HG03159 (cell line): ENCODE results near the gene TBC1D22B.

Experiments used
- ATAC-seq: cut with Tn5 transposase; IDR thresholded peaks from one replicate; pipeline ENCODE4 v1.9.1; 2021; ENCODE audit warnings: mild to moderate bottlenecking, moderate library complexity; ENCODE audit not compliant: unreplicated experiment

Gene TBC1D22B

DNA sequence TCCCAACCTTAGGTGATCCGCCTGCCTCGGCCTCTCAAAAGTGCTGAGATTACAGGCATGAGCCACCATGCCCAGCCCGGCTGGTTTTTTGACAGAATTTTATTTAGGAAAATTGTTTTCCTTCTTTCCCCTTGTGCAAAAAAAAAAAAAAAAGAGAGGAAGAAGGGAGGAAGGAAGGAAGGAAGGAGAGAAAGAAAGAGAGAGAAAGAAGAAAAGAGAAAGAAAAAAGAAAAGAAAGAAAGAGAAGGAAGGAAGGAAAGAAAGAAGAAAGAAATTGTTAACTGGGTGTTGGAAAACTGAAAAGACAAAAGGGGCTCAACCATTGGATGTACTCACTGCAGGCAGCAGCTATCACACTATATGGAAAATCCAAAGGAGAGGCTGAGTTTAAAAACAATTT, 94.8 kb downstream of the TBC1D22B start:
- no peak for ATAC-seq

DNA sequence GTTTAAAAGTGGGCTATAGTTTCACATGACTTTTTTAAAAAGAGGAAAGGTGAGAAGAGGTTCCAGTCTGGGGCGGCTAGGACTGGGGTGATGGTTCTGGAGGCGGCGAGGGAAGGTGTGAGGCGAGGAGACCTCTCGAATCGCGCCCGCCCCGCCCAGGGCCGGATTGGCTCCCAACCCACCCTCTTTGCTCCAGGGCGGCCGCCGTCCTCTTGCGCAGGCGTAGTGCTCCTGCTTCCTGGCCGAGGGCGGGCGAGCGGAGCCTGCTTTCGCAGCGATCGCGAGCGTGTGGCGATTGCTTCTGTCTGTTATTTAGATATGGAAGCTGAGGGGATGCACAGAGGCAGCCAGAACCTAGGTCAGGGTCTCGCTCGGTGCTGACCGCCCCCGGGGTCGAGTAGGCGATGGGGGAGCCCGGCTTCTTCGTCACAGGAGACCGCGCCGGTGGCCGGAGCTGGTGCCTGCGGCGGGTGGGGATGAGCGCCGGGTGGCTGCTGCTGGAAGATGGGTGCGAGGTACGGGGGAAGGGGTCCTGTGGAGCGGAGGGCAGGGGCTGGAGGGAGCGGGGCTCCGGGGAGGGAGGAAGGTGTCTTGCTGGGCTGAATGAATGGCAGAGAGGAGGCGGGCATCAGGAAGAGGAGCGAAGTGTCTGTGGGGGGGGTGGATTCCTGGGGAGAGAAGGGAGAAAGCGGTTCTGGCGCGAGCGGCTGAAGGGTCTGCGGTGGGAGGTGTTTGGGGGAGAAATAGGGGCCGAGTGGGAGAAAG, 96.4 kb downstream of the TBC1D22B start, which contains the start of gene RNF8:
Gene RNF8 (plus strand): TSS at position 223 of the 765 bp plus-strand sequence. CDS start 182 bp downstream, at position 405.
- ATAC-seq: peak; percentile 94

DNA sequence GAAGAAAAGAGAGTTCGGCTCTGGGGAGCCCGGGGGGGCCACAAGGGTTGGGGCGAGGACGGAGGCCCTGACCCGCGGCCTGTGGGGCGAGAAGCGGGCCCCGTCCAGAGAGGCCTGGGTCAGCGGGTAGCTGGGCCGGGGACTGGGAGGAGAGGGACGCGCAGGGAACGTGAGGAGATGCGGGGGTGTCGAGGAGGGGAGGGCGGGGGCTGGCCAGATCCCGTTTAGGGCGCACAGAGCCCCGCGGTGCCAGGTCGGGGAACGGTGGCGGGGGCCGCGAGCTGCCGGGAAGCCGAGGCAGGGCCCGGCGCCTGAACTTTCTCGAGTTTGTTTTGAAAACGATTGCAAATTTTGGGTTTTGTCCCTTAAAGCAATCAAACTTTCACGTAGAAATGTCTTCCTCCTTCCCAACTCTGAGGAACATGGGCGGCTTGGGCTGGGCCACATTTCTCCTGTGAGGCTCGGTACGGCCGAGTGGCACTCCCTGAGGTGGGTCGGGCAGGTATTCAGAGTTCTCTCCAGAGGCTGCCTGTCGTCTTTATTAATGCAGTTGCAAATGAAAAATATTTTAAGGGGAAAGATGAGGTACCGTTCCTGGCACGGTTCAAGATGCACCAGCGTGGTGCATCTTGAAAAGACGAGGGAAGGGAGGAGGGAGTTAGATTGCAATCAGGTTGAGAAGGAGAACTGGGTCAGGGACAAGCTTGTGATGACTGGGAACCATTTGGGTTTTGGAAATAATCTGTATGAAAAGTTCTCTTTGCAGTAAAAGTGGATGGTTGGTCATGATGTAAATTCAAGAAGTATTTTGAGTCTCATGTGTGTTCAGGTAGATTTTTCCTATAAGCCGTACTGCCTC, 97.2 kb downstream of the TBC1D22B start:
- ATAC-seq: no peak

DNA sequence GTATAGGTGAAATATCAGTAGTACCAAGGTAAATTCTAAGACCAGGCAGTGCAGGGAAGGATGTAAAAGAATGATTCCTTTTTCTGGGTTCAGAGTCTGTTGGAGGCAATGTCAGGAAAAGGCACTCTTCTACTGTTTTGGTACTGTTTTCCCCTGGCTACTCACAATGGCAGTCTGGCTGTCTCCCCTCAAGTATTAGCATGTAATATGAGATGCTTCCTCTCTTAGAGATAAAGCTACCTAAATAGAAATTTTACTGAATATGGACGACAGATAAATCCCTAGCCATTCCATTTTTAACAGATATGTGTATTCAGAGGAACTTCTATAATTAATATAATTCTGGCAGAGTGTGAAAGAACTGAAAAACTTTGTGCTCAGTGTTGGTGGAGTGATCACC, 99.7 kb downstream of the TBC1D22B start:
- no peak for ATAC-seq

DNA sequence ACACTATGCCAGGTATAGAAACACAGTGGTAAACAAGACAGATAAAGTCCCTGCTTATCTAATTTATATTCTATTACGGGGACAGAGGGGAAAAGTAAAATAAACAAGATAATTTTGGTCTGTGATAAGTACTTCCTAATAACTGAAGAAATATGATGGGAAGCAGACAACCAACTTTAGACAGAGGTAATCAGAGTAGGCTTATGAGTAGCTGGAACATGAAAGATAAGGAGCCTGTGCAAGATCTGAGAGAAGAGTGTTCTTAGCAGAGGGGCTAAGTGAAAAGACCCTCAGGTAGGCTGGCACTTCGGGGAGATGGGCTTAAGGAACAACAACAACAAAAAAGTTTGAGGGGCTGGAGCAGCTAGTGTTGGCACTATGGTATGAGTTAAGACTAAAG, 100.3 kb downstream of the TBC1D22B start:
- ATAC-seq: no peak

DNA sequence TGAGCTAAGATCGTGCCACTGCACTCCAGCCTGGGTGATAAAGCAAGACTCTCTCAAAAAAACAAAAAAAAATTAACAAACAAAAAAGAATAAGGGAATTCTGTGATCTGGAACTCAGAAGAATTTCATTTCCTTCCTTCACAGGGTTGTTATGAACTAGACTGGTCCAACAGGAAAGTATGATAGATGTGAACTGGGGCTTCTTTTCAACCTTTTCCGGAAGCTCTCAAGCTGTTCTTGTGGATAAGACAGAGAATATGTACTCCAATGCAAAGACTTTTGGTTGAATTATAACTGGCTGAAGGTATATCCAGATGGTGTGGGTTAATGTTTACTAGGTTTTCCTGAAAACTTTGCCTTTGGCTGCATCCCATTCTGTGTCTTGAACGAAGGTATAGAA, 101.5 kb downstream of the TBC1D22B start:
- ATAC-seq: no peak

DNA sequence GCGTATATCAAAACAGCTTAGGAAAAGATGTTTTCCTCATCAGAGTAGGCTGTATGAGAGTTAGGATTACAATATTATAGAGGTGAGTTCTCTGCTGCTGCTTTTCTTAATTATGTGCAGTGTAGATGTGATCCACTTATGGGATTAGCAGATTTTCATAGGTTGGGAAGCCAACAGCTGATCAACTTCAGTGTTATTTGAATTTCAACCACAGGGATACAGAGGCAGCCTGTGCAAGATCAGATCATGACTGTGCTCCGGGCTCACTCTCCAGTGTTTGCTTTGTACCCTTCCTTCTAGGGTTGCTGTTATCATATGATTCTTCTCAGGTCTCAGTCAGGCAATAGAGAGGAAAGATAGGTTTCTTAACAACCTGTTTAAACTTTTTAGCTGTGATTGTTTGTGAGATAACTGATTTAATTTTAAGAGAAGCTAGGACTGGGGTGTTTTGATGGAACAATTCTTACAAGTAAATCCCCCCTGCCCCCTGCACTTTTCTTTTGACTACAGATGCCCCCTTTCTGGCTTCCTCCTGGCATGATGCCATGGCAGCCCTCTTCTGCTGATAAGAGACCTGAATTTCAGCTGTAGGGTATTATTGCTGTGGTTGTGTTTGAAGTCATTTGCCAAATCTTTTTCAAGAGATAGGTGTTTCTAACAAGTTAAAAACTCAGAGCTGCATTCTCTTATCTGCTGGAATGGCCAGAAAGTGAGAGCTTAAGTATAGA, 104.7 kb downstream of the TBC1D22B start:
- no peak for ATAC-seq

DNA sequence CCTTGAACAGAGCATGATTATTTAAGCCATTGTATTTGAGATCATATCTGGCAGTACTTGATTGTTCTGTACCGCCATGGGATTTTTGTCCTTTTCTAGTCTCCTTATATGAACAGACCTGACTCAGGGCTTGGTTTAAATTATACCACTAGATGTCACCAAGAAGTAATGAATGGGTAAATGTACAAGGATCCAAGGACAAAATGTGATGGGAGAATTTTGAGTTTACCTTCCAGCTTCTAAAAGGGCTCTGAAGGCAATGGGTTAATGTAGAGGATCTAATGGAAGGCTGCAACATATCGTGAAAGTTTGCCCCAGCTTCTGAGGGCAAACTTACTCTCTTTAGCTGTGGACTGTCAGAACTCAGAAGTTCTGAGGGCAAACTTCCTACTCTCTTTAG, 108.2 kb downstream of the TBC1D22B start:
- ATAC-seq: no peak

DNA sequence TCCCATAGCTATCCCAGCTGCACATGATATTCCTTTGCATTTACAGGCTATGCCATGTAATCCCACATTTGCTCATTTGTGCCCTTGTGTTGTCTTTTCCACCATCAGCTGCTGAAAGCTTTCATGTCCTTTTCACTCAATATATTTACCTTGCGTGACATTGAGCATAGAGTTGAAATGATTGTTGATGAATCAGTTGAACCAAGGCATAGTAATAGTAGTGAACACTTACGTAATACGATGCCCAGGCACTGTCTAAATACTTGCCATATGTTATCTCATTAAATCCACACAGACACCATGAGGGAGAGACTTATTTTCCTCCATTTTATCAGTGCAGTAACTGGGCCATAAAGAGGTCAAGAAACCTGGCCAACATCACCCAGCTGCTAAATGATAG, 109.3 kb downstream of the TBC1D22B start:
- ATAC-seq: no peak

DNA sequence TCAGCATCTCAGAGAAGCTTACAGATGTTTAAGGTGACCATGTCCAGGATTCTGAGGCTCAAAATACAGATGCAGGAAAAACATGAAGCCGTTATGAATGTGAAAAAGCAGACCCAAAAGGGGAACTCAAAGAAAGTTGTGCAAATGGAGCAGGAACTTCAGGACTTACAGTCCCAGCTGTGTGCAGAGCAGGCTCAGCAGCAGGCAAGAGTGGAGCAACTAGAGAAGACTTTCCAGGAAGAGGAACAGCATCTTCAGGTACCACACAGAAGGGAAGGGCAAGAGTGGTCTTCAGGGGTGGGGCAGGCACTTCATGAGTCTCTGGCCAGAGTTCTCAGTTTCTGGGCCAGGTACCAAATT, 111.4 kb downstream of the TBC1D22B start:
- no peak for ATAC-seq

DNA sequence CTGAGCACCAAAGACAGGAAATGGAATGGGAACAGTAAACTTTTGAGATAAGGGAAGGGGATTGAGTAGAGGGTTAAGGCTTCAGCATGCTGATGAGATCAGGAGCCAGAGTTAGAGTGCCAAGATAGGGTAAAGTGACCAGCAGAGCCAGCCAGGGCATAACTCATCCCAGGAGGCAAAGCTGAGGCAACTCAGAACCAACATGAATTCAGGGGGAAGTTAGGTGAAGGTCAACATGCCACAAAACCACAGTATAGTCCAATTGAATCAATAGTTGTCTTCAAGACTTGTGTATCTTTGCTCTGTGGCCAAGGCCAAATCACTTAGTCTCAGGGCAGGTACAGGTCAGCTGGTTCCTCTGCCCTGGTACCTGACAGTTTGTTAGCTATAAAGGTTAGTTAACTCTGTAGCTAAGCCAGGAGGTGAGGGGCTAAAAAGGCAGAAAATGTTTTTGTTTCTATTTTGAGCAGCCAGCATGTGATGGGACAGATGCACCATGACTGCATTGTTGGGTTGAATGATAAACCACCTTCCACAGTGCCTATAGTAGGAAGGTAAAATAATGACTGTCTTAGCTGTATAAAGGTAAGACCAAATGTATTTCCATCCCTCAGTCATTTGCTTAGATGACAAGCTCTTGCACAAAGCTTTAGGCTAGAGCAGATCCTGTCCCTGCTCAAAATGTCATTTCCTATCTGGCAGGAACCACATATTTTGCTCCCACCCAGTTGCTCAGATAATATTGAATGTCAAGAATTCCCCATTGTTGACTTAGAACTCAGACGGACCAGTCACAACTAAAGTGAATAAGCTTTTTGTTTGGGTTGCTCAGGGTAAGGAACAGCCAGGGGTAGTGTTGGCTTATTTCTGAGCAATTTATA, 112.0 kb downstream of the TBC1D22B start:
- ATAC-seq: no peak

DNA sequence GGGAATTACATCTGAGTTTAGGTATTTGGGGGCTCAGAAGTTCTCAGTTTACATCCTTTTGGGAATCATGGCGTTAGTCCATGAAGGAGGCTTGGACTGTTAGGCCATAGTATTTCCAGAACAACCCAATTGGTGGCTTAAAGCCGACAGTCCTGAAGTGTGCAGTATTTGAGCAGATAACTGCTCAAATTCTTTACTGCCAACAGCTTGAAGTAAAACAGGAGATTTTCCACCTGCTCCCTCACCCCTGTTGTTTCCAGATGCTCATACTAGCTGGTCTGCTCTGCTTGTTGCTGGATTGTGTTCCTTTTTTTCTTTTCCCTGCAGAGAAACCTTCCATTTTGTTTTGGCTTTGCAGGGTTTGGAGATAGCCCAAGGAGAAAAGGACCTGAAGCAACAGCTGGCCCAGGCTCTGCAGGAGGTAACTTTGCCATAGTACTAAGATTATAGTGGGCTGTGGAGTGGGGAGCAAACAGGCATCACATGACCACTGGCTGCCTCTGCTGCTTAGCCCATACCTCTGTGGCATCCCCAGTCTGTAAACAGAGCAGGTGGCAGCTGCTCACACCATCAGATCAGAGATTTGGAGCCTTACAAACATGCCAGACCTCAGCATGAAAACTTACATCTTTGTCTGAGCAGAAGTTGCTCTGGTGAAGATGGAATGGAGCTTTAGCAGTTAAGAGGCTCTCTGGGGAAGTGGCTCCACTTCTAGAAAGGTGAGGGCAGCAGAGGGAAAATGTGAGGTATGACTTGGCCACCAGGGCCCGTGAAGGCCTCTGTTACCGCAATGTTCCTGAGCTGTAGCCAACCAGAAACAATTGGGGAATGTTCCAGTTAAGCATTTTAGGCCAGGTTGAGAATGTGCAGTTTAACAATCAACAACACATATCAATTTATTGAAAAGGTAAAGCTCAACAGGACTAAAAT, 113.8 kb downstream of the TBC1D22B start:
- no peak for ATAC-seq

DNA sequence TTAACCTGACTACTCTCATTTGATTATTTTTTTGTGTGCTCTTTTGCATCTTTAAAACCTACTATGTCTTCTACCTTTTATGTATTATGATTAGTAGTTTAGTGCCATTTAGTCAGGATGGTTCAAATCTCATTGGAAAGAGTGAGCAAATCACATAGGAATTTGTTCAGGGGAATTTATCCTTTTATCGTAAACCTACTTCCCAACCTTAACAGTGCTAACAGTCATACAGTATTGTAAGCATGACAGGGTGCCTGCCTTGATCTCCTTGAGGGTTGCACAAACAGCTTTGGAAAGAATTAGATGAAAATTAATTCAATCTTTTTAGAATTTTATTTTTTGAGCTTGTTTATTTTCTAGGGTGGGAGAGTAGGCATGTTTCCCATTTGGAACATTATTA, 114.5 kb downstream of the TBC1D22B start:
- ATAC-seq: no peak

DNA sequence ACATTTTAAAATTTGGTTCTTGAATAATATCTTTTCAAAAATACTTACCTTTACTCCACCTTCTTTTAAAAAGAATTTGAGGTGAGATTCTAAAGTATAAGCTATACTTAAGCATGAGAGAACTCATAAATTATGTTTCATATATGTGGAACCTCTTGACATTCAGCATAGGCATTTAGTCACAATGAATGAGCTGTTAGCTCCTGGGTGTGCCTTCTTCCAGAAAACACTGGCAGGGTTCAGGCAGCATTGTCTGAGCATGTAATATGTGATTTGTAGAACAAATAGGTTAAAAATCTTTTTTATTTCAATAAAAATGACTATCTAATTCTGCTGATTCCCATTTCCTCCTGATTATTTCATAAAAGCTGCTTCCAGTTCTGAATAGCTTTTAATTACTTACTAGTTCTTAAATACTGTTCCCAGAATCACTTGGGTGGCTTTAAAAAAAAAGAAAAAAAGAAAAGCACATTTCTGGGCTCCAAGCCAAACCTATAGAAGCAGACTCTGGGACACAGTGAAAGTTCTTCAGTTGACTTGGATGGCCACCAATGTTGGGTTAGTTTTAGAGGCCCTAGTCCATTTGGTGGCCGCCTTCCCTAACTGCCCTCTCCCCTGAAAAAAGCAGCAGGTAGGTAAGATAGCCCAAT, 116.4 kb downstream of the TBC1D22B start:
- no peak for ATAC-seq

DNA sequence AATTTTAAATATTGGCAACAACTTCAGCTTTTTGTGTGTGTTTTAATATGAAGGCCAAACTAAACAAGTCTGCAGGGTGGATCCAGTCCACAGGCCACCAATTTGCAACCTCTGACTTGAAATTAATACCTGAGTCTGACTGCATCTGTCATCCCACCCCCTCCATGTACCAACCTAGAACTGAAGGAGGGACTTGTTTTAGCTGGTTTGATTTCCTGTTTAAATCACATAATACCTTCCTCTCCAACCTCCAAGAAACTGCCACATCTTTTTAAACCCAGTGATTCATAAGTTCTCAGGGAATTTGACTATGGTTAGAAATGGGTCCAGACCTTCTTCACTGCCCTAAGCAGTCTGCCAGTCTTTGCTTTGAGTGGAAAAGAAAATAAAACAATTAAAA, 117.8 kb downstream of the TBC1D22B start:
- no peak for ATAC-seq

DNA sequence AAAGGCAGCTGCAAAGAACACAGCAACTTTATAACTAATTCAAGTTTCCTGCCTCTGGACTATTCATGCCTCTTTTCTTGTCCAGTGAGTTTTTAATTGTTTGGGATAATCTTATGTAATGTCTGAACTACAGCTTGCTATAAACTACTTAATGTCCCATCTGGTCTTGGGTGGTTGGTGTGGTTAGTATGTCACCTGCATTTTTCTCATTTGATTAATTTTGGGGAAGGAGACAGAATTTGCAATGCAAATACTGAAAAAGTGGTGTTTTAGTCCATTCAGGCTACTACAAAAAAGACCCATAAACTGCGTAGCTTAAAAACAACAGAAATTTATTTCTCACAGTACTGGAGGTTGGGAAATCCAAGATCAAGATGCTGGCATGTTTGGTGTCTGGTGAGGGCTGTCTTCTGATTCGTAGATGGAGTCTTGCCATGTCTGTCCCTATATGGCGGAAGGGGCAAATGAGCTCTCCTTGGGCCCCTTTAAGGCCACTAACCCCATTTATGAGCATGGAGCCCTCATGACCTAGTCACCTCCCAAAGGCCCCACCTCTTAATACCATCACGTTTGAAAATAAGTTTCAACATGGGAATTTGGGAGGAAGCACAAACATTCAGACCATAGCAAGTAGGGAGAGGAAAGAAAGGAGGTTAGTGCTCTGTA, 118.6 kb downstream of the TBC1D22B start:
- no peak for ATAC-seq

DNA sequence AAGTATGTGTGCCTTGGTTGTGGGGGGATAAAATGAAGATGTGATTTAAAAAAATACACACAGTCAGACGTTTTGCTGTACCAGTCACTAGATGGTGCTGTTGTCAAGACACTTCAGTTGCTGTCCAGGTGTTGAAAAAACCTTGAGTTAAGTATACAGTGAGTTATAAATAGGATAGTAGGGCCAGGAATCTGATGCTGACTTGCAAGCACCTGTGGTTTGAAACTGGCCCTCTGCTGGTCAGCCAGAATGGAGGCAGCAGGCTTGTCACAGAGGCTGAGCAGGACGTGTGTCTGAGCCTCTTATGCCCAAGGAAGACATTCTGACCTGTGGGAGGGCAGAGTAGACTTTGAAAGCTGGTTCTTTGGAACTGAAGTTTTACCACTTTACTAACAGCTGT, 124.0 kb downstream of the TBC1D22B start:
- peak; percentile 60 for ATAC-seq
